Neural cell (in vitro differentiated cells): ENCODE measurements around the gene ZIC4. TPM values are rescaled to one million over a fixed set of nuclear protein-coding genes. Genes with fewer than 3 reads are reported as not detected.
A peak's percentile ranks its signal among the peaks of the same experiment; 100 is the strongest.

ENCODE experiments used
- H2AFZ ChIP-seq: fragments of 200-600, 300-800 bp; sonication (generic), shearing (Covaris generic); 2 replicates; pipeline ENCODE4 v1.6.0; 2014; ENCODE audit warnings: low read depth, mild to moderate bottlenecking, antibody characterized with exemption, low read length, moderate library complexity
- H3F3A ChIP-seq: fragments of 200-600 bp; shearing (Covaris generic); 2 replicates; pipeline ENCODE4 v1.6.1; 2016; ENCODE audit warnings: mild to moderate bottlenecking, moderate library complexity, mixed read lengths, antibody characterized with exemption, low read length; ENCODE audit not compliant: insufficient read depth, poor library complexity, severe bottlenecking
- H3K27ac ChIP-seq: fragments of 200-600, 300-800 bp; sonication (generic), shearing (Covaris generic); 2 replicates; pipeline ENCODE4 v1.5.1; 2014; ENCODE audit warnings: mild to moderate bottlenecking, low read length, moderate library complexity
- H3K27me3 ChIP-seq: fragments of 300-800, 200-600 bp; sonication (generic), shearing (Covaris generic); 2 replicates; pipeline ENCODE4 v1.6.0; 2014; ENCODE audit warnings: mild to moderate bottlenecking, low read depth, low read length, moderate library complexity; ENCODE audit not compliant: insufficient read depth
- H3K36me3 ChIP-seq: fragments of 300-800, 200-600 bp; sonication (generic), shearing (Covaris generic); 2 replicates; pipeline ENCODE4 v1.5.1; 2014; ENCODE audit warnings: mild to moderate bottlenecking, antibody characterized with exemption, low read length, moderate library complexity; ENCODE audit not compliant: insufficient read depth
- H3K4me2 ChIP-seq: fragments of 300-800, 200-600 bp; sonication (generic), shearing (Covaris generic); 2 replicates; pipeline ENCODE4 v1.6.0; 2014; ENCODE audit warnings: mild to moderate bottlenecking, low read length
- H3K4me3 ChIP-seq: fragments of 300-800, 200-600 bp; sonication (generic), shearing (Covaris generic); 2 replicates; pipeline ENCODE4 v1.5.1; 2014; ENCODE audit warnings: mild to moderate bottlenecking, low read length, moderate library complexity
- H3K79me2 ChIP-seq: fragments of 200-600 bp; shearing (Covaris generic); replicated peaks from 2 replicates; pipeline ENCODE4 v1.6.0; 2014; ENCODE audit warnings: mild to moderate bottlenecking, low read length, moderate library complexity; ENCODE audit not compliant: insufficient read depth
- H3K9ac ChIP-seq: fragments of 300-800, 200-600 bp; sonication (generic), shearing (Covaris generic); 2 replicates; pipeline ENCODE4 v1.6.1; 2016; ENCODE audit warnings: mild to moderate bottlenecking, low read length, mixed read lengths
- H3K9me2 ChIP-seq: fragments of 200-600 bp; shearing (Covaris generic); 2 replicates; pipeline ENCODE4 v1.6.1; 2016; ENCODE audit warnings: mild to moderate bottlenecking, low read length, mixed read lengths; ENCODE audit not compliant: insufficient read depth
- H3K9me3 ChIP-seq: fragments of 200-600, 300-800 bp; sonication (generic), shearing (Covaris generic); 2 replicates; pipeline ENCODE4 v1.6.1; 2016; ENCODE audit warnings: mild to moderate bottlenecking, mixed run types, low read length, moderate library complexity, mixed read lengths
- H4K20me1 ChIP-seq: fragments of 200-600 bp; shearing (Covaris generic); 2 replicates; pipeline ENCODE4 v1.6.1; 2016; ENCODE audit warnings: mild to moderate bottlenecking, mixed run types; ENCODE audit not compliant: insufficient read depth
- EP300 ChIP-seq: fragments of 450-650 bp; conservative IDR thresholded peaks from 2 replicates; pipeline ENCODE4 v1.6.1; 2014; ENCODE audit warnings: antibody characterized with exemption, mild to moderate bottlenecking, moderate library complexity; ENCODE audit not compliant: poor library complexity, severe bottlenecking
- EZH2 ChIP-seq: fragments of 200-600, 300-800 bp; shearing (Covaris generic), sonication (generic); IDR thresholded peaks from 2 replicates; pipeline ENCODE4 v1.6.1; 2014; ENCODE audit warnings: antibody characterized with exemption, low read length, borderline replicate concordance, mild to moderate bottlenecking; ENCODE audit not compliant: insufficient read depth, poor library complexity, severe bottlenecking
- MXI1 ChIP-seq: fragments of 450-650 bp; conservative IDR thresholded peaks from 2 replicates; pipeline ENCODE4 v1.6.1; 2014; ENCODE audit warnings: antibody characterized with exemption, mild to moderate bottlenecking; ENCODE audit not compliant: poor library complexity, severe bottlenecking
- POLR2AphosphoS5 ChIP-seq: IDR thresholded peaks from 2 replicates; pipeline ENCODE4 v1.6.1; 2012
- RAD21 ChIP-seq: fragments of 450-650 bp; conservative IDR thresholded peaks from 2 replicates; pipeline ENCODE4 v1.6.1; 2014; ENCODE audit warnings: antibody characterized with exemption, mild to moderate bottlenecking, moderate library complexity
- SMC3 ChIP-seq: fragments of 450-650 bp; conservative IDR thresholded peaks from 2 replicates; pipeline ENCODE4 v1.6.1; 2014; ENCODE audit warnings: antibody characterized with exemption, mild to moderate bottlenecking, moderate library complexity; ENCODE audit not compliant: poor library complexity
- TAF1 ChIP-seq: IDR thresholded peaks from 2 replicates; pipeline ENCODE4 v1.6.1; 2012; ENCODE audit warnings: low read depth
- polyA plus RNA-seq: library from polyadenylated mRNA; depleted of rRNA; stranded (reverse); fragments of >200 nt; gene quantifications from 2 replicates; pipeline ENCODE4 v1.2.3, GENCODE V29; 2014
- TF ChIP-seq, protein P1 (sequence below): IDR thresholded peaks from 2 replicates; pipeline ENCODE4 v1.6.1; 2012; ENCODE audit warnings: borderline replicate concordance
- TF ChIP-seq, protein P2 (sequence below): fragments of 450-650 bp; IDR thresholded peaks from 2 replicates; pipeline ENCODE4 v1.5.1; 2014; ENCODE audit warnings: antibody characterized with exemption, mild to moderate bottlenecking, moderate library complexity; ENCODE audit not compliant: poor library complexity, severe bottlenecking

Gene ZIC4
- polyA plus RNA-seq, 1 donor from 2014 or later: 8.6 TPM

DNA sequence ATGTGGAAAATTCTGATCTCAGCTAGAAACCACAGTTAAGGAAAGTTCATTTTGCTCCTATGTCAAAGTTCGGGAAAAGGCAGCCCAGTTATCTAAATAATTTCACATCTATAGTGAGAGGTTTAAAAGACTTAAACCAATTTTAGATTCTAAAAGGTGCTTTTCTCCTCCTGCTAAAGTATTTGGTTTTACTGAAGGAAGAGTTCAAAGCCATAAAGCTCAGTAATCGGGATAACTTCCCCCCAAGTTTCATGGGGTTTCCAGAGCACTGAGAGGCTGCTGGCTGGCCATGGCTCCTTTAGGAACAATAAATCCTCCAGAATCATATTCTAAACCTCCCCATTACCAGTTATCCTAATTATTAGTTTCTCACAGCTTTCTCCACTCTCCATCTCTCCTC lies 38.2 kb downstream of the ZIC4 start:
- Histone ChIP-seq H3F3A (no peaks in the 10 kb centered on the region), H3K27me3 (peaks cover 62% of the 10 kb centered on the region), H2AFZ (no peak overlapping the region), H3K9me3 (no peaks in the 10 kb centered on the region), H3K4me3 (no peak overlapping the region), H4K20me1 (no peaks in the 10 kb centered on the region), H3K79me2 (no peaks in the 10 kb centered on the region), H3K27ac (no peak overlapping the region), H3K9ac (no peak overlapping the region), H3K9me2 (no peaks in the 10 kb centered on the region), H3K4me2 (no peak overlapping the region), H3K36me3 (no peaks in the 10 kb centered on the region)
- TF ChIP-seq MXI1: no peak
- no peak for TF ChIP-seq EP300
- no peak for TF ChIP-seq SMC3
- TF ChIP-seq TAF1: no peak
- TF ChIP-seq RAD21: no peak
- TF ChIP-seq EZH2: no peak
- TF ChIP-seq, protein P1, sequence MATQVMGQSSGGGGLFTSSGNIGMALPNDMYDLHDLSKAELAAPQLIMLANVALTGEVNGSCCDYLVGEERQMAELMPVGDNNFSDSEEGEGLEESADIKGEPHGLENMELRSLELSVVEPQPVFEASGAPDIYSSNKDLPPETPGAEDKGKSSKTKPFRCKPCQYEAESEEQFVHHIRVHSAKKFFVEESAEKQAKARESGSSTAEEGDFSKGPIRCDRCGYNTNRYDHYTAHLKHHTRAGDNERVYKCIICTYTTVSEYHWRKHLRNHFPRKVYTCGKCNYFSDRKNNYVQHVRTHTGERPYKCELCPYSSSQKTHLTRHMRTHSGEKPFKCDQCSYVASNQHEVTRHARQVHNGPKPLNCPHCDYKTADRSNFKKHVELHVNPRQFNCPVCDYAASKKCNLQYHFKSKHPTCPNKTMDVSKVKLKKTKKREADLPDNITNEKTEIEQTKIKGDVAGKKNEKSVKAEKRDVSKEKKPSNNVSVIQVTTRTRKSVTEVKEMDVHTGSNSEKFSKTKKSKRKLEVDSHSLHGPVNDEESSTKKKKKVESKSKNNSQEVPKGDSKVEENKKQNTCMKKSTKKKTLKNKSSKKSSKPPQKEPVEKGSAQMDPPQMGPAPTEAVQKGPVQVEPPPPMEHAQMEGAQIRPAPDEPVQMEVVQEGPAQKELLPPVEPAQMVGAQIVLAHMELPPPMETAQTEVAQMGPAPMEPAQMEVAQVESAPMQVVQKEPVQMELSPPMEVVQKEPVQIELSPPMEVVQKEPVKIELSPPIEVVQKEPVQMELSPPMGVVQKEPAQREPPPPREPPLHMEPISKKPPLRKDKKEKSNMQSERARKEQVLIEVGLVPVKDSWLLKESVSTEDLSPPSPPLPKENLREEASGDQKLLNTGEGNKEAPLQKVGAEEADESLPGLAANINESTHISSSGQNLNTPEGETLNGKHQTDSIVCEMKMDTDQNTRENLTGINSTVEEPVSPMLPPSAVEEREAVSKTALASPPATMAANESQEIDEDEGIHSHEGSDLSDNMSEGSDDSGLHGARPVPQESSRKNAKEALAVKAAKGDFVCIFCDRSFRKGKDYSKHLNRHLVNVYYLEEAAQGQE: no peak
- TF ChIP-seq POLR2AphosphoS5: peak; percentile 8

DNA sequence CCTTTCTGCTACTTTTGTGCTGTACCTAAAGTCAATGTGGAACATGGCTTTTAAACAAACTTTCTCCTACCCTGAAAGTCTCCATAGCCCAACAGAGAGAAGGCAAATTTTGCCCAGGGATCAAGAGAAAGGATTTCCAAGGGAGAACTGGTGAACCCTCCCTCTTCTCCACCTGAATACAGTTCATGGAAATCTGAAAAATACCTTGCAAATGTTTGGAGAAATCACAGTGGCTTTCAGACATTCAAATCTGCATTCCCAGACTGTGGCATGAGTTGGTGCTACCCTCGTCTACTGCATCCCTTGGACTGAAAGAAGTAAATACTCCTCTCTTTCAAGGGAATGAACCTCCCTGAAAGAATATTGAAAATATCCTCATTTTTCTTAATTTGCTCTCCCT lies 38.7 kb downstream of the ZIC4 start:
- no peak overlapping the region for H3K4me3 ChIP-seq
- peaks cover 57% of the 10 kb centered on the region for H3K27me3 ChIP-seq
- no peak overlapping the region for H2AFZ ChIP-seq
- no peak overlapping the region for H3K27ac ChIP-seq
- H3K9me3 ChIP-seq: no peaks in the 10 kb centered on the region
- H3K9me2 ChIP-seq: no peaks in the 10 kb centered on the region
- TF ChIP-seq, protein P2, sequence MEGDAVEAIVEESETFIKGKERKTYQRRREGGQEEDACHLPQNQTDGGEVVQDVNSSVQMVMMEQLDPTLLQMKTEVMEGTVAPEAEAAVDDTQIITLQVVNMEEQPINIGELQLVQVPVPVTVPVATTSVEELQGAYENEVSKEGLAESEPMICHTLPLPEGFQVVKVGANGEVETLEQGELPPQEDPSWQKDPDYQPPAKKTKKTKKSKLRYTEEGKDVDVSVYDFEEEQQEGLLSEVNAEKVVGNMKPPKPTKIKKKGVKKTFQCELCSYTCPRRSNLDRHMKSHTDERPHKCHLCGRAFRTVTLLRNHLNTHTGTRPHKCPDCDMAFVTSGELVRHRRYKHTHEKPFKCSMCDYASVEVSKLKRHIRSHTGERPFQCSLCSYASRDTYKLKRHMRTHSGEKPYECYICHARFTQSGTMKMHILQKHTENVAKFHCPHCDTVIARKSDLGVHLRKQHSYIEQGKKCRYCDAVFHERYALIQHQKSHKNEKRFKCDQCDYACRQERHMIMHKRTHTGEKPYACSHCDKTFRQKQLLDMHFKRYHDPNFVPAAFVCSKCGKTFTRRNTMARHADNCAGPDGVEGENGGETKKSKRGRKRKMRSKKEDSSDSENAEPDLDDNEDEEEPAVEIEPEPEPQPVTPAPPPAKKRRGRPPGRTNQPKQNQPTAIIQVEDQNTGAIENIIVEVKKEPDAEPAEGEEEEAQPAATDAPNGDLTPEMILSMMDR: no peak
- TF ChIP-seq TAF1 (no peak), EZH2 (no peak), MXI1 (no peak), SMC3 (no peak), POLR2AphosphoS5 (no peak), EP300 (no peak), RAD21 (no peak)
- TF ChIP-seq, protein P1: no peak
- H3K36me3 ChIP-seq: no peaks in the 10 kb centered on the region
- H3K79me2 ChIP-seq: no peaks in the 10 kb centered on the region
- H3K9ac ChIP-seq: no peak overlapping the region
- H3F3A ChIP-seq: no peaks in the 10 kb centered on the region
- H4K20me1 ChIP-seq: no peaks in the 10 kb centered on the region
- H3K4me2 ChIP-seq: no peak overlapping the region
